ENCODE measurements around the gene FBXO17.

Gene FBXO17

DNA sequence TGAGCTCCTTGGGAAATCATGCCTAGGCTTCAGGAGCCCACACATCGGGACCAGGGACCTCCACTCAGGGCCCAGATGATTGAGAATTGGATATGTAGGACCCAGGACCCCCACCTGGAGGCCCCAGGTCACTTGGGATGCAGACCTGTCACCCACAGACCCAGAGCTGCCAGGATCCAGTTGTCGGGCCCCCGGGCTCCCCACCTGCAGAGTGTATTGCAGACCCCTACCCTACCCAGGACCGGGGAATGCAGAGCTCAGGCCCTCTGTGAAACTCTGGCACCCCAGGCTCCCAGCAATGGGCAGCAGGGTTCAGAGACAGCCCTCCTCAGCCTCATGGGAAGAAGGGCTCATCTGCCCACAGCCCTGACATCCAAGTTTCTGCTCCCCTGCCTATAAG lies 69.9 kb downstream of the FBXO17 start:
- CTCF ChIA-PET = interaction anchor here (0.9 to 3.4 kb wide), 4 partner anchors 14 to 223 kb away, joined by 3 to 22 read pairs (median 4); partner anchors contain the start of genes MRPS12 and SARS2
- POLR2A ChIA-PET = interaction anchor here (0.6 kb wide), 1 partner anchor 173 kb away, joined by 3 read pairs; no protein-coding TSS in a partner anchor
- TF ChIP-seq, protein P1, sequence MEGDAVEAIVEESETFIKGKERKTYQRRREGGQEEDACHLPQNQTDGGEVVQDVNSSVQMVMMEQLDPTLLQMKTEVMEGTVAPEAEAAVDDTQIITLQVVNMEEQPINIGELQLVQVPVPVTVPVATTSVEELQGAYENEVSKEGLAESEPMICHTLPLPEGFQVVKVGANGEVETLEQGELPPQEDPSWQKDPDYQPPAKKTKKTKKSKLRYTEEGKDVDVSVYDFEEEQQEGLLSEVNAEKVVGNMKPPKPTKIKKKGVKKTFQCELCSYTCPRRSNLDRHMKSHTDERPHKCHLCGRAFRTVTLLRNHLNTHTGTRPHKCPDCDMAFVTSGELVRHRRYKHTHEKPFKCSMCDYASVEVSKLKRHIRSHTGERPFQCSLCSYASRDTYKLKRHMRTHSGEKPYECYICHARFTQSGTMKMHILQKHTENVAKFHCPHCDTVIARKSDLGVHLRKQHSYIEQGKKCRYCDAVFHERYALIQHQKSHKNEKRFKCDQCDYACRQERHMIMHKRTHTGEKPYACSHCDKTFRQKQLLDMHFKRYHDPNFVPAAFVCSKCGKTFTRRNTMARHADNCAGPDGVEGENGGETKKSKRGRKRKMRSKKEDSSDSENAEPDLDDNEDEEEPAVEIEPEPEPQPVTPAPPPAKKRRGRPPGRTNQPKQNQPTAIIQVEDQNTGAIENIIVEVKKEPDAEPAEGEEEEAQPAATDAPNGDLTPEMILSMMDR (IDR thresholded peaks at IDR 0.05; ENCODE audit: control extremely low read depth, extremely low read depth, low read depth, missing control alignments) = no peak
- DNase-seq (ENCODE audit: extremely low spot score) = no peak

DNA sequence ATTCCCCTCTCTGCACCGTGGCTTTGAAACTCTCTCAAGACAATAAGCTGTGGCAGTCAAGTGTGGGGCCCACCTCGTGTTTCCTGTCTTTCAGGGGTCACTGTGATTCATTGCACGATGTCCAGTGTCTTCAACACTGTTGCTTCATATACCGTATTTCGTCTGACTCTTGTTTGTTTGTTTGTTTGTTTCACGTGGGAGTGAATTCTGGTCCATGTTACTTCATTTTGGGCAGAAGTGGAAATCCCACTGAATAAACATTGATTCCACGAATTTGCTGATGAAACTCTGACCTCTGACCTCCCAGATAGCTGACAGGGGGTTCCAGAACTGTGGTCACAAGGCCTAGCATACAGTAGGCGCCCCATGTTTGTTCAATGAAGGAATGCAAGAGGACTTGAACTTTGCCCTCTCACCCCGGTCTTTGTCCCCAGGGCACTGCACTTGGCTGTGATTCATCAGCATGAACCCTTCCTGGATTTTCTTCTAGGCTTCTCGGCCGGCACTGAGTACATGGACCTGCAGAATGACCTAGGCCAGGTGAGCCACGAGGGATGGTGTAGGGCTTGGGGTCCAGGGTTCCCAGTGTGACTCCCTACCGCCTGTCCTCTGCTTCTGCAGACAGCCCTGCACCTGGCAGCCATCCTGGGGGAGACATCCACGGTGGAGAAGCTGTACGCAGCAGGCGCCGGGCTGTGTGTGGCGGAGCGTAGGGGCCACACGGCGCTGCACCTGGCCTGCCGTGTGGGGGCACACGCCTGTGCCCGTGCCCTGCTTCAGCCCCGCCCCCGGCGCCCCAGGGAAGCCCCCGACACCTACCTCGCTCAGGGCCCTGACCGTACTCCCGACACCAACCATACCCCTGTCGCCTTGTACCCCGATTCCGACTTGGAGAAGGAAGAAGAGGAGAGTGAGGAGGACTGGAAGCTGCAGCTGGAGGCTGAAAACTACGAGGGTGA lies 70.7 kb downstream of the FBXO17 start:
- no peak for DNase-seq (ENCODE audit: extremely low spot score)
- ChIA-PET POLR2A (interaction anchor here (0.6 kb wide), 1 partner anchor 172 kb away, joined by 3 read pairs; no protein-coding TSS in a partner anchor), CTCF (interaction anchor here (0.6 to 0.9 kb wide), 3 partner anchors 9 to 17 kb away, joined by 3 to 4 read pairs (median 3); no protein-coding TSS in a partner anchor)
- TF ChIP-seq, protein P1 (IDR thresholded peaks at IDR 0.05; ENCODE audit: control extremely low read depth, extremely low read depth, low read depth, missing control alignments) = no peak

DNA sequence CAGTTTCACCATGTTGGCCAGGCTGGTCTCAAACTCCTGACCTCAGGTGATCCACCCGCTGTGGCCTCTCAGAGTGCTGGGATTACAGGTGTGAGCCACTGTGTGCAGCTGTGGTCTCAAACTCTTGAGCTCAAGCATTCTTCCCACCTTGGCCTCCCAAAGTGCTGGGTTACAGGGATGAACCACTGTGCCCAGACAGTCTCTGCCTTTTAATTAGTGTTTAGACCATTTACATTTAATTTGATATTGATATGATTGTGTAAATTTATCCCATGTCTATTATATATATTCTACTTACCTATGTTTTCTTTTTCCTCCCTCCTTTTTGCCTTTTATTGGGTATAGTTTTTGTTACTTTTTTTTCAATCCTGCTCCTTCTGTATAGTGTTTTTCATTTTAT lies 73.9 kb downstream of the FBXO17 start:
- TF ChIP-seq, protein P1 (IDR thresholded peaks at IDR 0.05; ENCODE audit: control extremely low read depth, extremely low read depth, low read depth, missing control alignments) = no peak
- ChIA-PET POLR2A (no interaction called here), CTCF (interaction anchor here (1.7 to 2.2 kb wide), 3 partner anchors 15 to 132 kb away, joined by 4 to 18 read pairs (median 4); partner anchors contain the start of genes MRPS12 and SARS2)
- no peak for DNase-seq (ENCODE audit: extremely low spot score)

DNA sequence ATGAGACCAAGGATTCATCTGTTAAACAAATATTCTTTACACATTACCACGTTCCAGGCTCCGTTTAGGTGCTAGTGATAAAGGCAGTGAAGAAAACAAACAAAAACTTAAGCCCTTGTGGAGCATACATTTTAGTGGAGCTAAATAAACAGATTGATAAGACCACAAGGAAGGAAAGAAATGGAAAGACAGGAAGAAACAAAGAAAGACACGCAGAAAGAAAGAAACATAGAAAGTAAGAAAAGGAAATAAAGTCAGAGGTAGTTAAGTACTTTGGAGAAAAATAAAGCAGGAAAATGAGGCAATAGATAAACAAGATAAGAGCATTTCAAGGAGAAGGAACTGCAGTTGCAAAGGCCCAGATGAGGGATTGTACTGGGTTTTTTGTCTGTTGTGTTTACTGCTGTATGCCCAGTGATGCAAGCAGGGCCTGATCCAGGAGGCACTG lies 74.8 kb downstream of the FBXO17 start:
- TF ChIP-seq, protein P1 (IDR thresholded peaks at IDR 0.05; ENCODE audit: control extremely low read depth, extremely low read depth, low read depth, missing control alignments) = no peak
- ChIA-PET CTCF (interaction anchor here (1.0 to 2.2 kb wide), 8 partner anchors 14 to 497 kb away, joined by 3 to 18 read pairs (median 5); partner anchors contain the start of genes FAM98C, MRPS12 and SARS2), POLR2A (no interaction called here)
- no peak for DNase-seq (ENCODE audit: extremely low spot score)

DNA sequence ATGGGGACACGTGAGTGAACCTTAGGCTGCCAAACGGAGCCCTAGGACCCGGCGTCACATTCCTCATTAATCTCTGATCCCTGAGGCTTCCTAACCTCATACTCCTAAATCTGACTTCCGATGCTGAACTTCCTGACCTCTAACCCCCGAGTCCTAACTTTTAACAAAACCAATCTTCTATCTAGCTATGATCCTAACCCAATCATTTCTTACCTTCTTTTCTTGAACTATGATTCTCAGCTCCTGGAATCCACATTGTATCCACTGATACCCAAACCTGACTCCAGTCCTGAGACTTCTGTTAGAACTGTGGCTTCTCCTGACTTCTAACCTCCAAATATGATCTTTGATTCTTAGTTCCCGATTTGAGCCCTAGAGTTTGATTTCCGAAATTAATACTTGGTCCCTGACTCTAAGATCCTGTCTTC lies 75.3 kb downstream of the FBXO17 start:
- TF ChIP-seq, protein P1 (IDR thresholded peaks at IDR 0.05; ENCODE audit: control extremely low read depth, extremely low read depth, low read depth, missing control alignments) = no peak
- ChIA-PET CTCF (interaction anchor here (1.0 to 2.2 kb wide), 9 partner anchors 8 to 497 kb away, joined by 3 to 18 read pairs (median 4); partner anchors contain the start of genes FAM98C, MRPS12 and SARS2), POLR2A (interaction anchor here (0.7 to 1.0 kb wide), 3 partner anchors 20 to 69 kb away, joined by 3 read pairs; partner anchors contain the start of gene ECH1)
- DNase-seq (ENCODE audit: extremely low spot score) = no peak
